ENCODE measurements around the gene HAUS2.
"Not testable (repeated sequence)": the region's sequence is repeated elsewhere in the genome, so short reads cannot be mapped to it uniquely, and the experiment has no call there.

HAUS2 gene

DNA sequence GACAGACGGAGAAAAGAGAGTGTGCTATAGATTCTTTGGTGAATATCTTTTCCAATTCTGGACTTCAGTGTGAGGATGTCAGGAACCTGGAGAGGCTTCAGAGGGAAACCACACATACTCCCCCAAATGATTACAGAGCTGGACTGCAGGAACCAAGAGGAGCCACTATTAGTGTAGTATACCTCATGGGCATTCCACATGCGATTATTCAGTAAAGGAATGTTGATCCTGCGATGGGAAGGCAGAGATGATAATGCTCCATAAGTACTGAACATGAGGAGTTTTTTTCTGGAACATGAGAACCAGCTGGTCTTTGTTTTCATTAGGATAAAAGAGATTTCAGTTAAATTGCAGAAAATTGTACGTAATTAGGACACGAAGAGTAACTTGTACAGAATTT, 45.5 kb downstream of the HAUS2 start:
- DNase-seq (ENCODE audit: low spot score) = no peak
- TF ChIP-seq, protein P1, sequence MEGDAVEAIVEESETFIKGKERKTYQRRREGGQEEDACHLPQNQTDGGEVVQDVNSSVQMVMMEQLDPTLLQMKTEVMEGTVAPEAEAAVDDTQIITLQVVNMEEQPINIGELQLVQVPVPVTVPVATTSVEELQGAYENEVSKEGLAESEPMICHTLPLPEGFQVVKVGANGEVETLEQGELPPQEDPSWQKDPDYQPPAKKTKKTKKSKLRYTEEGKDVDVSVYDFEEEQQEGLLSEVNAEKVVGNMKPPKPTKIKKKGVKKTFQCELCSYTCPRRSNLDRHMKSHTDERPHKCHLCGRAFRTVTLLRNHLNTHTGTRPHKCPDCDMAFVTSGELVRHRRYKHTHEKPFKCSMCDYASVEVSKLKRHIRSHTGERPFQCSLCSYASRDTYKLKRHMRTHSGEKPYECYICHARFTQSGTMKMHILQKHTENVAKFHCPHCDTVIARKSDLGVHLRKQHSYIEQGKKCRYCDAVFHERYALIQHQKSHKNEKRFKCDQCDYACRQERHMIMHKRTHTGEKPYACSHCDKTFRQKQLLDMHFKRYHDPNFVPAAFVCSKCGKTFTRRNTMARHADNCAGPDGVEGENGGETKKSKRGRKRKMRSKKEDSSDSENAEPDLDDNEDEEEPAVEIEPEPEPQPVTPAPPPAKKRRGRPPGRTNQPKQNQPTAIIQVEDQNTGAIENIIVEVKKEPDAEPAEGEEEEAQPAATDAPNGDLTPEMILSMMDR (IDR thresholded peaks at IDR 0.05; ENCODE audit: borderline replicate concordance, control extremely low read depth, extremely low read depth, insufficient read depth, missing control alignments) = no peak
- in situ Hi-C loops (cut with MboI; ENCODE audit: low sequenced_read_pairs, unreplicated experiment) = no loop called here

DNA sequence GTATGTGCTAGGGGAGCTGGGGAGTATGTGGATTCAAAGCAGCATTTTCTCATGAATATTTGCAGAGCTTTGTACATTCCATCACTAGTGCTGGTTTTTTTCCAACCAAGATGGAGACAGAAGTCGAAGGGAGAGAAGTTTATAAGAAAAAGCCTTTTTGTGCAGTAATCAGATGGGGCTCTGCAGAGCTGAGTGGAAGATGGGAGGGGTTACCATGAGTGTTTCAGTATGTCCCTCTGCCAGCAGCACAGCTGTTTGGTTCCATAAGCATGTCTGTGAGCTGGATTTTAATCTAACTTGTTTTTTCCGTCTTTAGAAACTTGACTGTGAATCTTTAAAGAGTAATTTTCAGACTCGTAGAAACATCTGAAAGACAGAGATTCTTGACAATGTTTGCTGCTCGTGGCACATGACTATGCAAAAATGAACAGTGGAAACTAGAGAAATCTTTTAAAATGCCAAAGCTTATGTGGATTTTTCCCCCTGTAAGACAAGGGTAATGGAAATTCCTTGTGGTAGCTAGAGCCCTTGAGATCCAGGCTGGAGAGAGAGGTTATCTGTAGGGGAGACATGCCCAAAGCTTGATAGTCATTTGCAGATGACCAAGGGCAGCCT, 47.1 kb downstream of the HAUS2 start:
- TF ChIP-seq, protein P1 (IDR thresholded peaks at IDR 0.05; ENCODE audit: borderline replicate concordance, control extremely low read depth, extremely low read depth, insufficient read depth, missing control alignments) = no peak
- no peak for DNase-seq (ENCODE audit: low spot score)
- in situ Hi-C loops (cut with MboI; ENCODE audit: low sequenced_read_pairs, unreplicated experiment) = no loop called here

DNA sequence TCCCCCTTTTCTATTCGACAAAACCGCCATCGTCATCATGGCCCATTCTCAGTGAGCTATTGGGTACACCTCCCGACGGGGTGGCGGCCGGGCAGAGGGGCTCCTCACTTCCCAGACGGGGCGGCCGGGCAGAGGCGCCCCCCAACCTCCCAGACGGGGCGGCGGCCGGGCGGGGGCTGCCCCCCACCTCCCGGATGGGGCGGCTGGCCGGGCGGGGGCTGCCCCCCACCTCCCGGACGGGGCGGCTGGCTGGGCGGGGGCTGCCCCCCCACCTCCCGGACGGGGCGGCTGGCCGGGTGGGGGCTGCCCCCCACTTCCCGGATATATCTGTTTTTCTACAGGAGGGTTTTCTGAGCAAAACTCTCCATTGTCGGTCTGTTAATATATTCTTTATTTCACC, 52.7 kb downstream of the HAUS2 start:
- DNase-seq (ENCODE audit: low spot score); in situ Hi-C loops (cut with MboI; ENCODE audit: low sequenced_read_pairs, unreplicated experiment): not testable (repeated sequence)

DNA sequence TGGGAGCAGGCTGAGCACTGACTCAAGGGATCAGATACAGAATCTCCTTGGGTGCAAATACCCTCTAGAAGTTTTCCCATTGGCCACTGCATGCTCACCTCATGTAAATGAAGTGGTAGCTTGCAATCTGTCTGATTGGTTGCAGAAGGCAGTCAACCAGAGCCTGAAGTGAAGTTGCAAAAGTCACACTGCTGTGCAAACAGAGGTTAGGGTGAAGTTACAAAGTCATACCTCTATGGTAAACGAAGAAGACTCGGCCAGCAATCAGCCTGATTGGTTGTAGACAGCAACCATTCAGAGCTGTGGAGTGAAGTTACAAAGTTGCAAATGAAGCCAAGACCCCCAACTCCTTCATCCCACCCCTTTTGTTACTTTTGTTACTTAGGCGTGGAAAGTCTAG, 53.9 kb downstream of the HAUS2 start:
- DNase-seq (ENCODE audit: low spot score) = no peak
- in situ Hi-C loops (cut with MboI; ENCODE audit: low sequenced_read_pairs, unreplicated experiment) = no loop called here
- TF ChIP-seq, protein P1 (IDR thresholded peaks at IDR 0.05; ENCODE audit: borderline replicate concordance, control extremely low read depth, extremely low read depth, insufficient read depth, missing control alignments) = no peak

DNA sequence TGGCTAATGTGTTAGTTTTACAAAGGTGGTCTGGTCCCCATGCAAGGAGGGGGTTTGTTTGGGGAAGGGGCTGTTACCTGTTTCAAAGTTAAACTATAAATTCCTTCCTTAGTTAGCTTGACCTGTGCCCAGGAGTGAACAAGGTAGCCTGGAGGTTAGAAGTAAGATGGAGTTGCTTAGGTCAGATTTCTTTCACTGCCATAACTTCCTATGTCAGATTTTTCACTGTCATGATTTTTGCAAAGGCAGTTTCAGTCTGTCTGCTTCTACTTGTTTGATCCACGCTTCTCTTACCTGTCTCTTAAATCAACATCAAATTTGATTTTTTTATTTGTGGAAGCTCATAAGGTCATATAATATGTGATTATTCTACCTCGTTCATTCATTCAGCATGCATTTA, 55.3 kb downstream of the HAUS2 start:
- DNase-seq (ENCODE audit: low spot score) = no peak
- in situ Hi-C loops (cut with MboI; ENCODE audit: low sequenced_read_pairs, unreplicated experiment) = no loop called here
- TF ChIP-seq, protein P1 (IDR thresholded peaks at IDR 0.05; ENCODE audit: borderline replicate concordance, control extremely low read depth, extremely low read depth, insufficient read depth, missing control alignments) = no peak

DNA sequence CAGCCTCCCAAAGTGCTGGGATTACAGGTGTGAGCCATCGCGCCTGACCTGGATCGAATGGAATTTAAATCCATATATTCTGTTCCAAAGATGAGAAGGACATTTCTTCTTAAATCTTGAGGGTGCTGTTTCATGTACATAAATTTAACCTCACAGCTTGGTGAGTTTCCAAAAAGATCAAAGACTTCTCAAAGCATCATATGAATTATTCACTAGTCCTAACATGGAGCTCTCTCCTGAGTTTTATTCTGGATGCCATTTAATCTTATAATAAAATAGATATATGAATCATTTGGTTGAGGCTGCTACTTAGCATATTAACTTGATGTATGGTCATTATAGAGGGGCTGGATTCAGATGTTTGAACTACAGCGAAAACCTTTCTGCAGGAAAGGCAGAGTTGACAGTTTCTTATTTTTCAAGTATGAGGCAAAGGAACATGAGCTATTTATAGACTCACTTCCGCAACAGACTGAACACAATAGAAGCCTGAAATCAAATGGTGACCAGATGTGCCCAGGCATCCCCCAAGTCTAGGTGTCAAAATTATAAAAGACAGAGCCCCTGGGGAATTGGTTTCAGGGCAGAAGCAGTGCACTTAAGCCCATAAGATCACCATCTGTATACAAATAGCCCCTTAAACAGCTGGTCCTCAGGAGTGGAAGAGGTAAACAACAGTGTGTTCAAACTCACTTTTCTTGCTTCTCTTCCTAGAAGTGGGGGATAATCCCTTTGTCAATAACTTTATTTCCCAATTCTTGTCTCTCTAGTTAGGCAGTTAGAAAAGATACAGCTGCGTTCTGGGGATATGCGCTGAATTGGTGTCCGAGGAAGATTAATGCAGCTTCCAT, 56.5 kb downstream of the HAUS2 start:
- in situ Hi-C loops (cut with MboI; ENCODE audit: low sequenced_read_pairs, unreplicated experiment) = no loop called here
- TF ChIP-seq, protein P1 (IDR thresholded peaks at IDR 0.05; ENCODE audit: borderline replicate concordance, control extremely low read depth, extremely low read depth, insufficient read depth, missing control alignments) = no peak
- peak; percentile 53 for DNase-seq (ENCODE audit: low spot score)

DNA sequence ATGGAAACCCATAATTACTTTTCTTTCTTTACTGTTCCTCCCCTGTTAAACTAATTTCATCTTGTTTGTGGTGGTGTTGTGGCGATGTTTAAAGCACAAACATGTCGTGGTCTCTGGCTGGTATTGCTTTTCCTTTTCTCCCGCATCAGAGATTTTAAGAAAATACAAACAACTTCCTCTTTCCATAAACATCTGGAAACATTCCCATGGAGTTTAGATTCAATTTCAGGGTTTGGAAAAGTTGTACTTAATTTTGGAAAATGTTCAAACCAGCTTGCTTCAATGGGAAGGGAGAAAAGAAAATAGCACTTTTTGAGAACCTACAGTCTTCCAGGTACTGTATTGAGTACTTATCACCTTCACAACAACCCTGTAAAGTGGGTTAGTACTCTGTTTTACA, 57.2 kb downstream of the HAUS2 start:
- TF ChIP-seq, protein P1 (IDR thresholded peaks at IDR 0.05; ENCODE audit: borderline replicate concordance, control extremely low read depth, extremely low read depth, insufficient read depth, missing control alignments) = no peak
- in situ Hi-C loops (cut with MboI; ENCODE audit: low sequenced_read_pairs, unreplicated experiment) = no loop called here
- no peak for DNase-seq (ENCODE audit: low spot score)

All from GM13976 (cell line).